Mesenteric fat pad (tissue), 1 donor: ENCODE measurements around the gene SSUH2. TPM values are rescaled to one million over a fixed set of nuclear protein-coding genes. Genes with fewer than 3 reads are reported as not detected.
"Not testable (repeated sequence)": the region's sequence is repeated elsewhere in the genome, so short reads cannot be mapped to it uniquely, and the experiment has no call there.

Experiments used
- DNase-seq: peaks from one replicate; pipeline ENCODE4 v3.0.0-alpha.2; 2020; ENCODE audit warnings: low spot score
- long read RNA-seq: library from polyadenylated mRNA; unstranded; transcript quantifications from one replicate; pipeline ENCODE4 v2.0.0, GENCODE V29; 2020
- total RNA-seq: library from RNA; stranded (reverse); fragmentation: NEBNext Ultra II Directional; extraction: Animal tissue kit (Norgen Biotek cat#: 25700); gene quantifications from one replicate; pipeline ENCODE4 v1.2.1, GENCODE V29; 2021
- donor health status: DM: yes; HTN: yes; CAD: no.

Gene SSUH2
- total RNA-seq: 0.45 TPM
- long read RNA-seq, partial matches to known transcripts: 0 of 1 reads
- long read RNA-seq, other reads (novel, unspliced or antisense): 0 of 1 reads

- no peak for DNase-seq
These were observed at the start of gene SSUH2 for GRCh38 chr3:8644748-8645390. Gene SSUH2 (minus strand): TSS chr3:8644798. CDS start chr3:8644758, 40 bp downstream.

GRCh38 chr3:8691295-8691694 is 46.7 kb upstream of the SSUH2 start:
- not testable (repeated sequence) for DNase-seq

- DNase-seq: not testable (repeated sequence)
These were observed 40.4 kb upstream of the SSUH2 start for GRCh38 chr3:8684992-8685391.

- not testable (repeated sequence) for DNase-seq
These were observed 38.4 kb upstream of the SSUH2 start for GRCh38 chr3:8682850-8683574.

GRCh38 chr3:8681881-8682538 is 37.4 kb upstream of the SSUH2 start:
- not testable (repeated sequence) for DNase-seq

GRCh38 chr3:8681349-8681748 is 36.8 kb upstream of the SSUH2 start:
- no peak for DNase-seq

- DNase-seq: not testable (repeated sequence)
These were observed 35.4 kb upstream of the SSUH2 start for GRCh38 chr3:8679817-8680553.

- no peak for DNase-seq
These were observed 34.2 kb upstream of the SSUH2 start for GRCh38 chr3:8678751-8679150.

- DNase-seq: not testable (repeated sequence)
These were observed 32.7 kb upstream of the SSUH2 start for GRCh38 chr3:8677258-8677657.

GRCh38 chr3:8675591-8675990 is 31.0 kb upstream of the SSUH2 start:
- not testable (repeated sequence) for DNase-seq

- DNase-seq: no peak
These were observed 28.6 kb upstream of the SSUH2 start for GRCh38 chr3:8673083-8673737.

- DNase-seq: no peak
These were observed 24.4 kb upstream of the SSUH2 start for GRCh38 chr3:8669019-8669418.

- no peak for DNase-seq
These were observed 23.6 kb upstream of the SSUH2 start for GRCh38 chr3:8668216-8668615.

GRCh38 chr3:8667463-8668091 is 23.0 kb upstream of the SSUH2 start:
- no peak for DNase-seq

GRCh38 chr3:8665407-8665896 is 20.9 kb upstream of the SSUH2 start:
- no peak for DNase-seq

GRCh38 chr3:8663177-8664061 is 18.8 kb upstream of the SSUH2 start:
- no peak for DNase-seq

GRCh38 chr3:8662594-8662993 is 18.0 kb upstream of the SSUH2 start:
- DNase-seq: no peak

GRCh38 chr3:8660175-8661118 is 15.8 kb upstream of the SSUH2 start:
- DNase-seq: no peak
